Cortex of kidney (tissue), 1 donor: ENCODE measurements around the gene FUT3.
"Not testable (repeated sequence)": the region's sequence is repeated elsewhere in the genome, so short reads cannot be mapped to it uniquely, and the experiment has no call there.

Experiments used
- DNase-seq: peaks from one replicate; lab custom pipeline; 2025; lab: John Stamatoyannopoulos, UW

The FUT3 gene

GRCh38 chr19:5881543-5882299, 30.5 kb upstream of the FUT3 start:
- no peak for DNase-seq

GRCh38 chr19:5880604-5881078, 29.4 kb upstream of the FUT3 start:
- no peak for DNase-seq

- DNase-seq = no peak
These were observed 28.9 kb upstream of the FUT3 start for GRCh38 chr19:5880196-5880595.

- DNase-seq = no peak
These were observed 26.6 kb upstream of the FUT3 start for GRCh38 chr19:5877882-5878281.

GRCh38 chr19:5877427-5877826, 26.2 kb upstream of the FUT3 start:
- DNase-seq = no peak

GRCh38 chr19:5874496-5874895, 23.2 kb upstream of the FUT3 start:
- not testable (repeated sequence) for DNase-seq

- DNase-seq = no peak
These were observed 22.5 kb upstream of the FUT3 start for GRCh38 chr19:5873617-5874199.

- no peak for DNase-seq
These were observed 19.7 kb upstream of the FUT3 start for GRCh38 chr19:5870986-5871394.

GRCh38 chr19:5867201-5868136, 16.2 kb upstream of the FUT3 start:
- no peak for DNase-seq

GRCh38 chr19:5865772-5866171, 14.5 kb upstream of the FUT3 start:
- DNase-seq = no peak

- DNase-seq = no peak
These were observed 13.7 kb upstream of the FUT3 start for GRCh38 chr19:5864725-5865486.

- no peak for DNase-seq
These were observed 12.9 kb upstream of the FUT3 start for GRCh38 chr19:5864013-5864720.

- DNase-seq = no peak
These were observed 11.9 kb upstream of the FUT3 start for GRCh38 chr19:5863030-5863665.

- DNase-seq = no peak
These were observed 6.2 kb upstream of the FUT3 start for GRCh38 chr19:5857203-5858081.

- DNase-seq = not testable (repeated sequence)
These were observed 3.9 kb upstream of the FUT3 start for GRCh38 chr19:5855151-5855550.

- DNase-seq = not testable (repeated sequence)
These were observed 2.9 kb upstream of the FUT3 start for GRCh38 chr19:5854121-5854520.

- DNase-seq = no peak
These were observed 431 bp downstream of the FUT3 start for GRCh38 chr19:5850743-5851293.

GRCh38 chr19:5850189-5850588, 1.1 kb downstream of the FUT3 start:
- DNase-seq = no peak

GRCh38 chr19:5848621-5849020, 2.6 kb downstream of the FUT3 start:
- DNase-seq = not testable (repeated sequence)
